ENCODE data around the gene KLHL24.

KLHL24 gene

DNA sequence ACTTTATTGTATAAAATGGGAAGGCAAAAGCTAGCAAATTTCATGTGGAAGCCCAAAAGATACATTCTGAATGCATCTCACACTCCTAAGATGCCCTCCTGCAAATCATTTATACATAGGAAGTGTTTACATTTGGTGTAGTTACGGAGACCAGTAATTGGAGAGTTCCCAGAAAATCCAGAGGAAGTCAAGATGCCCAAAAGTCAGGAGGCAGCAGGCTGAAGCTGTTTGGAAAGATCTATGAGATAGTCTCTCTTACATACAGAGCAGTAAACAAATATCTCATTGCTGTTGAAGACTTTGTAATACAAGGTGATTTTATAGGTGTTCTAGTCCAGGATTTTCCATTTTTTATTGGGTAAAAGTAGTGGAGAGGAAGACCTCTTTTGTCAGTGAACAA lies 8.8 kb downstream of the KLHL24 start (continued):
- TF ChIP-seq, protein P1, sequence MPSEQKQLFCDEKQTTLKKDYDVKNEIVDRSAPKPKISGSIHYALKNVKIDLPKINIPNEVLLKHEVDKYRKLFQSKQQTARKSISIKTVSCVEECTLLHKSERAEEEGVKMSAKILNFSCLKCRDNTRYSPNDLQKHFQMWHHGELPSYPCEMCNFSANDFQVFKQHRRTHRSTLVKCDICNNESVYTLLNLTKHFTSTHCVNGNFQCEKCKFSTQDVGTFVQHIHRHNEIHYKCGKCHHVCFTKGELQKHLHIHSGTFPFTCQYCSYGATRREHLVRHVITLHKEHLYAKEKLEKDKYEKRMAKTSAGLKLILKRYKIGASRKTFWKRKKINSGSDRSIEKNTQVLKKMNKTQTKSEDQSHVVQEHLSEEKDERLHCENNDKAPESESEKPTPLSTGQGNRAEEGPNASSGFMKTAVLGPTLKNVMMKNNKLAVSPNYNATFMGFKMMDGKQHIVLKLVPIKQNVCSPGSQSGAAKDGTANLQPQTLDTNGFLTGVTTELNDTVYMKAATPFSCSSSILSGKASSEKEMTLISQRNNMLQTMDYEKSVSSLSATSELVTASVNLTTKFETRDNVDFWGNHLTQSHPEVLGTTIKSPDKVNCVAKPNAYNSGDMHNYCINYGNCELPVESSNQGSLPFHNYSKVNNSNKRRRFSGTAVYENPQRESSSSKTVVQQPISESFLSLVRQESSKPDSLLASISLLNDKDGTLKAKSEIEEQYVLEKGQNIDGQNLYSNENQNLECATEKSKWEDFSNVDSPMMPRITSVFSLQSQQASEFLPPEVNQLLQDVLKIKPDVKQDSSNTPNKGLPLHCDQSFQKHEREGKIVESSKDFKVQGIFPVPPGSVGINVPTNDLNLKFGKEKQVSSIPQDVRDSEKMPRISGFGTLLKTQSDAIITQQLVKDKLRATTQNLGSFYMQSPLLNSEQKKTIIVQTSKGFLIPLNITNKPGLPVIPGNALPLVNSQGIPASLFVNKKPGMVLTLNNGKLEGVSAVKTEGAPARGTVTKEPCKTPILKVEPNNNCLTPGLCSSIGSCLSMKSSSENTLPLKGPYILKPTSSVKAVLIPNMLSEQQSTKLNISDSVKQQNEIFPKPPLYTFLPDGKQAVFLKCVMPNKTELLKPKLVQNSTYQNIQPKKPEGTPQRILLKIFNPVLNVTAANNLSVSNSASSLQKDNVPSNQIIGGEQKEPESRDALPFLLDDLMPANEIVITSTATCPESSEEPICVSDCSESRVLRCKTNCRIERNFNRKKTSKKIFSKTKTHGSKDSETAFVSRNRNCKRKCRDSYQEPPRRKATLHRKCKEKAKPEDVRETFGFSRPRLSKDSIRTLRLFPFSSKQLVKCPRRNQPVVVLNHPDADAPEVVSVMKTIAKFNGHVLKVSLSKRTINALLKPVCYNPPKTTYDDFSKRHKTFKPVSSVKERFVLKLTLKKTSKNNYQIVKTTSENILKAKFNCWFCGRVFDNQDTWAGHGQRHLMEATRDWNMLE (tag by site-specific recombination; conservative IDR thresholded peaks at IDR 0.05; ENCODE audit: low read depth) = no peak
- TF ChIP-seq ZNF311 (tag by site-specific recombination; IDR thresholded peaks at IDR 0.05; ENCODE audit: borderline replicate concordance) (no peak), ZNF155 (tag by site-specific recombination; IDR thresholded peaks at IDR 0.05) (no peak), ZNF629 (tag by site-specific recombination; IDR thresholded peaks at IDR 0.05) (no peak)
- TF ChIP-seq, protein P2, sequence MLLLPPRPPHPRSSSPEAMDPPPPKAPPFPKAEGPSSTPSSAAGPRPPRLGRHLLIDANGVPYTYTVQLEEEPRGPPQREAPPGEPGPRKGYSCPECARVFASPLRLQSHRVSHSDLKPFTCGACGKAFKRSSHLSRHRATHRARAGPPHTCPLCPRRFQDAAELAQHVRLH (tag by site-specific recombination; IDR thresholded peaks at IDR 0.05) = no peak
- TF ChIP-seq, protein P3, sequence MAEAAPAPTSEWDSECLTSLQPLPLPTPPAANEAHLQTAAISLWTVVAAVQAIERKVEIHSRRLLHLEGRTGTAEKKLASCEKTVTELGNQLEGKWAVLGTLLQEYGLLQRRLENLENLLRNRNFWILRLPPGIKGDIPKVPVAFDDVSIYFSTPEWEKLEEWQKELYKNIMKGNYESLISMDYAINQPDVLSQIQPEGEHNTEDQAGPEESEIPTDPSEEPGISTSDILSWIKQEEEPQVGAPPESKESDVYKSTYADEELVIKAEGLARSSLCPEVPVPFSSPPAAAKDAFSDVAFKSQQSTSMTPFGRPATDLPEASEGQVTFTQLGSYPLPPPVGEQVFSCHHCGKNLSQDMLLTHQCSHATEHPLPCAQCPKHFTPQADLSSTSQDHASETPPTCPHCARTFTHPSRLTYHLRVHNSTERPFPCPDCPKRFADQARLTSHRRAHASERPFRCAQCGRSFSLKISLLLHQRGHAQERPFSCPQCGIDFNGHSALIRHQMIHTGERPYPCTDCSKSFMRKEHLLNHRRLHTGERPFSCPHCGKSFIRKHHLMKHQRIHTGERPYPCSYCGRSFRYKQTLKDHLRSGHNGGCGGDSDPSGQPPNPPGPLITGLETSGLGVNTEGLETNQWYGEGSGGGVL (tag by site-specific recombination; IDR thresholded peaks at IDR 0.05) = no peak

DNA sequence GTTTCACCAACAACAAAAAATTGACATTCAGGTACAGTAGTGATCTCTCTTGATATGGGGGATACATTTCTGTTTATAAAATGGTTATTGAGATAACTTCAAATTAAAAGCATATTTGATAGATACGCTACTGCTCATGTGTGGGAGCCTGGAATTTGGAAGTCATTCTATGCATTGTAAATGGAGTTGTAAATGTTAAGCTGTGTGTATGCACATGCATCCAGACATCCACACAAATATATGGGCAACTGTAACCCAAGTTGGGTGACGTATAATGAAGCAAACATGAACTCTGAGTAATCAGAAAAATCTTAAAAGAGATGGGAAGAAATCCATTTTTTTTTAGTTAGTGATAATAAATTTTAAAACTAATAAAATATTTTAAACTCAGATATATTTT lies 9.8 kb downstream of the KLHL24 start:
- CTCF ChIA-PET = no interaction called here
- POLR2A ChIA-PET = no interaction called here
- H3K36me3 ChIP-seq (ENCODE audit: control insufficient read depth in 2 of 2, insufficient read depth in 1 of 2, low read length in 2 of 2) = peaks cover 0 to under 1% of the 10 kb centered on the region in 2 experiments; a peak in 1 of 3 replicates

More for the DNA sequence above, 9.8 kb downstream of the KLHL24 start:
- Histone ChIP-seq H3K4me3 (ENCODE audit: low read depth, low read length) (no peak overlapping the region), H3K9me3 (ENCODE audit: control insufficient read depth, insufficient read depth, low read depth, low read length) (no peaks in the 10 kb centered on the region), H3K27ac (ENCODE audit: extremely low read depth, low read depth, low read length) (no peak overlapping the region), H3K4me1 (ENCODE audit: control insufficient read depth, insufficient read depth, low read length) (no peaks in the 10 kb centered on the region)
- no peak for TF ChIP-seq ZNF530 (tag by site-specific recombination; IDR thresholded peaks at IDR 0.05; ENCODE audit: low read depth)
- no peak for TF ChIP-seq ZBTB1 (tag by site-specific recombination; IDR thresholded peaks at IDR 0.05)
- no peak for TF ChIP-seq ZNF169 (tag by site-specific recombination; IDR thresholded peaks at IDR 0.05)
- TF ChIP-seq, protein P4, sequence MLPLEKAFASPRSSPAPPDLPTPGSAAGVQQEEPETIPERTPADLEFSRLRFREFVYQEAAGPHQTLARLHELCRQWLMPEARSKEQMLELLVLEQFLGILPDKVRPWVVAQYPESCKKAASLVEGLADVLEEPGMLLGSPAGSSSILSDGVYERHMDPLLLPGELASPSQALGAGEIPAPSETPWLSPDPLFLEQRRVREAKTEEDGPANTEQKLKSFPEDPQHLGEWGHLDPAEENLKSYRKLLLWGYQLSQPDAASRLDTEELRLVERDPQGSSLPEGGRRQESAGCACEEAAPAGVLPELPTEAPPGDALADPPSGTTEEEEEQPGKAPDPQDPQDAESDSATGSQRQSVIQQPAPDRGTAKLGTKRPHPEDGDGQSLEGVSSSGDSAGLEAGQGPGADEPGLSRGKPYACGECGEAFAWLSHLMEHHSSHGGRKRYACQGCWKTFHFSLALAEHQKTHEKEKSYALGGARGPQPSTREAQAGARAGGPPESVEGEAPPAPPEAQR (tag by site-specific recombination; IDR thresholded peaks at IDR 0.05) = no peak
- TF ChIP-seq ZNF37A (tag by site-specific recombination; IDR thresholded peaks at IDR 0.05) = no peak
- no peak for TF ChIP-seq ZNF521 (tag by site-specific recombination; IDR thresholded peaks at IDR 0.05)
- TF ChIP-seq, protein P5, sequence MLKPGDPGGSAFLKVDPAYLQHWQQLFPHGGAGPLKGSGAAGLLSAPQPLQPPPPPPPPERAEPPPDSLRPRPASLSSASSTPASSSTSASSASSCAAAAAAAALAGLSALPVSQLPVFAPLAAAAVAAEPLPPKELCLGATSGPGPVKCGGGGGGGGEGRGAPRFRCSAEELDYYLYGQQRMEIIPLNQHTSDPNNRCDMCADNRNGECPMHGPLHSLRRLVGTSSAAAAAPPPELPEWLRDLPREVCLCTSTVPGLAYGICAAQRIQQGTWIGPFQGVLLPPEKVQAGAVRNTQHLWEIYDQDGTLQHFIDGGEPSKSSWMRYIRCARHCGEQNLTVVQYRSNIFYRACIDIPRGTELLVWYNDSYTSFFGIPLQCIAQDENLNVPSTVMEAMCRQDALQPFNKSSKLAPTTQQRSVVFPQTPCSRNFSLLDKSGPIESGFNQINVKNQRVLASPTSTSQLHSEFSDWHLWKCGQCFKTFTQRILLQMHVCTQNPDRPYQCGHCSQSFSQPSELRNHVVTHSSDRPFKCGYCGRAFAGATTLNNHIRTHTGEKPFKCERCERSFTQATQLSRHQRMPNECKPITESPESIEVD (tag by site-specific recombination; IDR thresholded peaks at IDR 0.05) = no peak
- no peak for TF ChIP-seq ZNF843 (tag by site-specific recombination; IDR thresholded peaks at IDR 0.05)
- no peak for TF ChIP-seq FEZF1 (tag by site-specific recombination; IDR thresholded peaks at IDR 0.05)
- TF ChIP-seq, protein P2 (tag by site-specific recombination; IDR thresholded peaks at IDR 0.05) = no peak
- no peak for TF ChIP-seq ZNF701 (tag by site-specific recombination; IDR thresholded peaks at IDR 0.05)
- TF ChIP-seq ZNF571 (tag by site-specific recombination; IDR thresholded peaks at IDR 0.05) = no peak
- no peak for TF ChIP-seq ZNF548 (tag by site-specific recombination; IDR thresholded peaks at IDR 0.05)
- TF ChIP-seq ZNF544 (tag by site-specific recombination; IDR thresholded peaks at IDR 0.05) = no peak
- TF ChIP-seq ZNF335 (tag by site-specific recombination; conservative IDR thresholded peaks at IDR 0.05) = no peak
- TF ChIP-seq ZNF596 (tag by site-specific recombination; IDR thresholded peaks at IDR 0.05) = no peak
- no peak for TF ChIP-seq ZNF302 (tag by site-specific recombination; IDR thresholded peaks at IDR 0.05; ENCODE audit: low read depth)
- TF ChIP-seq ZNF416 (tag by site-specific recombination; IDR thresholded peaks at IDR 0.05) = no peak
- no peak for TF ChIP-seq ZNF184 (tag by site-specific recombination; IDR thresholded peaks at IDR 0.05)
- no peak for TF ChIP-seq ZBTB48 (tag by site-specific recombination; IDR thresholded peaks at IDR 0.05)

Measured in HEK293 (cell line).